GM12864 (cell line): Measurements from ENCODE around the gene SDR42E2.
"Not testable (repeated sequence)": the region's sequence is repeated elsewhere in the genome, so short reads cannot be mapped to it uniquely, and the experiment has no call there.

Experiments used
- DNase-seq: peaks from one replicate; pipeline ENCODE4 v3.0.0-alpha.2; 2011; ENCODE audit warnings: low read depth
- H3K4me3 ChIP-seq: 2 replicates; pipeline ENCODE4 v1.5.1; 2011; ENCODE audit warnings: mild to moderate bottlenecking, low read depth, low read length, control low read depth
- CTCF ChIP-seq: IDR thresholded peaks from 2 replicates; pipeline ENCODE4 v1.5.1; 2011; ENCODE audit warnings: low read depth, mild to moderate bottlenecking, moderate library complexity, low read length, control low read depth, inconsistent platforms; ENCODE audit errors: missing control alignments

Gene SDR42E2

GRCh38 chr16:22191532-22192260 lies 29.4 kb downstream of the SDR42E2 start:
- peak overlapping the region; percentile 54 for H3K4me3 ChIP-seq
- TF ChIP-seq CTCF = no peak
- no peak for DNase-seq

GRCh38 chr16:22192261-22193062 lies 30.2 kb downstream of the SDR42E2 start:
- H3K4me3 ChIP-seq = peak overlapping the region; percentile 54; the same call in 1 of the 2 replicates
- TF ChIP-seq CTCF = no peak
- DNase-seq = peak; percentile 86

- no peak for TF ChIP-seq CTCF
- DNase-seq = no peak
- H3K4me3 ChIP-seq = no peak overlapping the region
Observed at GRCh38 chr16:22193063-22193411, 30.7 kb downstream of the SDR42E2 start.

GRCh38 chr16:22194707-22195444 lies 32.6 kb downstream of the SDR42E2 start:
- no peak overlapping the region for H3K4me3 ChIP-seq
- TF ChIP-seq CTCF = no peak
- no peak for DNase-seq

- DNase-seq = no peak
- no peak overlapping the region for H3K4me3 ChIP-seq
- TF ChIP-seq CTCF = no peak
Observed at GRCh38 chr16:22195445-22195694, 33.1 kb downstream of the SDR42E2 start.

- peak overlapping the region; percentile 71 for H3K4me3 ChIP-seq
- peak; percentile 75 for DNase-seq
- TF ChIP-seq CTCF = peak; percentile 88
Observed at GRCh38 chr16:22195695-22196558, 33.6 kb downstream of the SDR42E2 start.

- not testable (repeated sequence) for DNase-seq
- peak overlapping the region; percentile 71; the same call in 1 of the 2 replicates for H3K4me3 ChIP-seq
Observed at GRCh38 chr16:22196559-22197168, 34.4 kb downstream of the SDR42E2 start.
